Uterus (tissue), 2 donors: ENCODE measurements around the gene MTHFD2L.

Experiments
- CTCF ChIP-seq, 4 experiments: fragments of 200-600 bp in 2 of 4; fragments of 450-650 bp in 2 of 4; sonication (generic) in 2 of 4; IDR thresholded peaks; one replicate each; pipeline ENCODE4 v1.5.1; 2016 to 2019; ENCODE audit warnings: antibody characterized with exemption in 4 of 4, mild to moderate bottlenecking in 2 of 4, moderate library complexity in 1 of 4
- POLR2A ChIP-seq, 2 donors: fragments of 450-650 bp; IDR thresholded peaks; one replicate each; pipeline ENCODE4 v1.6.1; 2016; ENCODE audit warnings: antibody characterized with exemption in 2 of 2, mild to moderate bottlenecking in 1 of 2, moderate library complexity in 1 of 2

- no peak for TF ChIP-seq CTCF (IDR thresholded peaks at IDR 0.05)
- no peak for TF ChIP-seq POLR2A (IDR thresholded peaks at IDR 0.05)
These were observed 30.2 kb upstream of the MTHFD2L start for GRCh38 chr4:74127745-74128144.
